GM10266 (cell line): Measurements from ENCODE around the gene WWTR1.

Experiments
- DNase-seq: peaks from one replicate; pipeline ENCODE4 v3.0.0; 2012; ENCODE audit errors: extremely low spot score
- TF ChIP-seq, protein P1 (sequence below): IDR thresholded peaks from 2 replicates; pipeline ENCODE4 v1.5.1; 2012; ENCODE audit warnings: mild to moderate bottlenecking, low read depth; ENCODE audit not compliant: control insufficient read depth, insufficient read depth; ENCODE audit errors: missing control alignments

Gene WWTR1

DNA sequence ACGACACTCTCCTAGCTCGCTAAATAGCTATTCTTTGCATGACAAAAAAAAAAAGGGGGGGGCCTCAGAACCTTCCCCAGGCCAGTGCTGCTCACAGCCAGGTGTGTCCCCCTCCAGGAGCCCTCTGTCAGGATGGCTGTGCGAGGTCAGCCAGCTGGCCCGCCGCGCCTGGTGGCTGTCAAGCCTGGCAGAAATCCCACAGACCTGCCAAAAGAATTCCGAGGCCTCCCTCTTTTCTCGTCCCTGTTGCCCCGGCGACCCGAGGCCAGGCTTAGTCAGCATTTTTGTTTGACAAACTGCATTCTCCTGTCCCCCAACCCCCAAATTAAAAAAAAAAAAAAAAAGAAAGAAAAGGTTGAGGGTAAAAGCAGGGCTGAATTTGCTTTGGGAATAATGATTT lies 121.4 kb downstream of the WWTR1 start:
- TF ChIP-seq, protein P1, sequence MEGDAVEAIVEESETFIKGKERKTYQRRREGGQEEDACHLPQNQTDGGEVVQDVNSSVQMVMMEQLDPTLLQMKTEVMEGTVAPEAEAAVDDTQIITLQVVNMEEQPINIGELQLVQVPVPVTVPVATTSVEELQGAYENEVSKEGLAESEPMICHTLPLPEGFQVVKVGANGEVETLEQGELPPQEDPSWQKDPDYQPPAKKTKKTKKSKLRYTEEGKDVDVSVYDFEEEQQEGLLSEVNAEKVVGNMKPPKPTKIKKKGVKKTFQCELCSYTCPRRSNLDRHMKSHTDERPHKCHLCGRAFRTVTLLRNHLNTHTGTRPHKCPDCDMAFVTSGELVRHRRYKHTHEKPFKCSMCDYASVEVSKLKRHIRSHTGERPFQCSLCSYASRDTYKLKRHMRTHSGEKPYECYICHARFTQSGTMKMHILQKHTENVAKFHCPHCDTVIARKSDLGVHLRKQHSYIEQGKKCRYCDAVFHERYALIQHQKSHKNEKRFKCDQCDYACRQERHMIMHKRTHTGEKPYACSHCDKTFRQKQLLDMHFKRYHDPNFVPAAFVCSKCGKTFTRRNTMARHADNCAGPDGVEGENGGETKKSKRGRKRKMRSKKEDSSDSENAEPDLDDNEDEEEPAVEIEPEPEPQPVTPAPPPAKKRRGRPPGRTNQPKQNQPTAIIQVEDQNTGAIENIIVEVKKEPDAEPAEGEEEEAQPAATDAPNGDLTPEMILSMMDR, result no peak
- no peak for DNase-seq

GRCh38 chr3:149535333-149535685 lies 122.5 kb downstream of the WWTR1 start:
- DNase-seq, result no peak
- TF ChIP-seq, protein P1, result no peak

- no peak for DNase-seq
- TF ChIP-seq, protein P1, result no peak
These were observed 123.0 kb downstream of the WWTR1 start for GRCh38 chr3:149534671-149535332.

GRCh38 chr3:149534082-149534481 lies 123.7 kb downstream of the WWTR1 start:
- TF ChIP-seq, protein P1, result no peak
- no peak for DNase-seq

- DNase-seq, result no peak
- TF ChIP-seq, protein P1, result no peak
These were observed 125.2 kb downstream of the WWTR1 start for GRCh38 chr3:149532489-149533180.

DNA sequence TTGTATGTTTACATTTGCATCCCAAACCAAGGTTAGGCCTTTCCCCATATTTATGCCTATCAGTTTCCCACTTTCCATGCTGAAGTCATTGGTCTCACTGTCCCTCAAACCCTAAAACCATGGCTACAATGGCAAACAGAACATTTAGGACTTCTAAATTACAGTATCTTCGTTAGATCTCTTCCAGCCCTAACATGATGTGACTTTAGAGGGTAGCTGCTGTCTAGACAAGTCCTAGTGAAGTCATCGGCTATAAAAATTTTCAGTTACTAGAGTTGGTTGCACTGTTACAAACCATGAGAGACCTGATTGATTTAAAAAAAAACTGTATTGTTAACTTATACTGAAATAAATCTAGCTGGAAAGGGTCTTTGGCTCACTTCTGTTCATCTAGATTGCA lies 128.7 kb downstream of the WWTR1 start:
- no peak for DNase-seq
- TF ChIP-seq, protein P1, result no peak

GRCh38 chr3:149528340-149528650 lies 129.5 kb downstream of the WWTR1 start:
- TF ChIP-seq, protein P1, result no peak
- DNase-seq, result no peak
